VCaP (cell line): ENCODE results near the gene SEPTIN3.

Experiments
- H3K27ac ChIP-seq: fragments of 450-650 bp; 2 replicates; pipeline ENCODE4 v1.5.1; 2017
- CTCF ChIP-seq: fragments of 450-650 bp; conservative IDR thresholded peaks from 2 replicates; pipeline ENCODE4 v1.5.1; 2017; ENCODE audit warnings: mild to moderate bottlenecking, moderate library complexity

SEPTIN3 gene

DNA sequence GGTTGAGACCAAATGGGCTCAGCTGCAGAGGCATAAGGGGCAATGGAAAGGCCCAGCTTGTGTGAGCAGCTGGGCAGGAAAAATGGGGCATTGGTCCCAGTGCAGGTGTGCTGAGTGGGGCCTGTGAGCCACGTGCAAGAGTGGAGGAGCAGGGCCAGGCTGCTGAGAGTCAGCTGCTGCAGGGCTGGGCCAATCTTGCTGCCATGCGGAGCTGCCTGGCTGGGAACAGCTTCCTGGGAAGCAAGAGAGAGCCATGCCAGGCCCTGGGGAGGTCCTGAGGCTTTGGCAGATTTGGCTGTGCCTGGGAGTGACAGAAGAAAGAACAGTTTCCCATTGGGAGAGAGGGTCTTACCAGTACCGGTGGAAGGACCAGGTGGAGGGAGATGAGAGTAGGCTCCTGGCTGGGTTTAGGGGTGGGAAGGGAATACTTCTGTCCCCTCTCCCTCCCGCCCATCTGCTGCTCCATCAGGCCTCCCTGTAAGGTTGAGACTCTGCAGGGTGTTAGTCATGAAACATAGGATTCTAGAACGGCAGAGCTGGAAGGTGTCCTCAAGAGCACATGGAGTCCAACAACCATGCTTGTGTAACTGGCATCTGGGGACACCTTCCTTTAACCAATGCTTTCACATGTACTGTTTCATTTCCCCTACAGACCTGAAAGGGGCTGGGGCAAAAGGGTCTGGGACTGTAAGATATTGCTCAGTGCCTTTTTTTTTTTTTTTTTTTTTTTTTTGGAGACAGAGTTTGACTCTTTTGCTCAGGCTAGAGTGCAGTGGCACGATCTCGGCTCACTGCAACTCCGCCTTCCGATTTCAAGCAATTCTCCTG, 10.4 kb downstream of the SEPTIN3 start:
- no peak for TF ChIP-seq CTCF
- no peak overlapping the region for H3K27ac ChIP-seq

DNA sequence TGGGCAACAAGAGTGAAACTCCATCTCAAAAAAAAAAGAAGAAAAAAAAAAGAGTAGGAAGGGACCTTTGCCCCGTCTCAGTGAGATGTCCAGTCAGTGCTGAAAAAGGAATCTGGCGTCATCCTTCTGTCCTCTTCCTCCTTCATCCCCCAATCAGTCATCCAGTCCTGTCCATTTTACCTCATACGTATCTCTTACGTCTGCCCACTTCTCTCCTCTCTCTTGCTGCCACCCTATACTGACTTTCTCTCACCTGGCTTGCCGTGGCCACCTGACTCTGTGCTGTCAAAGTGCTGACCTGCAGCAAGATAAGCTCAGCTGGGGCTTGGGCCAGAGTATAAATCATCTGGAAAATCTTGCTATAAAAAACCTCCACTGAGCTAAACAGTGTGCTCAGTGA, 13.6 kb downstream of the SEPTIN3 start:
- no peak for TF ChIP-seq CTCF
- H3K27ac ChIP-seq, result no peak overlapping the region

GRCh38 chr22:41983513-41984405, 14.5 kb downstream of the SEPTIN3 start:
- H3K27ac ChIP-seq, result no peak overlapping the region
- TF ChIP-seq CTCF, result no peak

- no peak overlapping the region for H3K27ac ChIP-seq
- TF ChIP-seq CTCF, result no peak
Observed at GRCh38 chr22:41987276-41987675, 18.0 kb downstream of the SEPTIN3 start.

- no peak overlapping the region for H3K27ac ChIP-seq
- no peak for TF ChIP-seq CTCF
Observed at GRCh38 chr22:41989246-41989645, 20.0 kb downstream of the SEPTIN3 start.

GRCh38 chr22:41991111-41991510, 21.9 kb downstream of the SEPTIN3 start:
- no peak for TF ChIP-seq CTCF
- H3K27ac ChIP-seq, result no peak overlapping the region

GRCh38 chr22:41992496-41992895, 23.3 kb downstream of the SEPTIN3 start:
- no peak overlapping the region for H3K27ac ChIP-seq
- TF ChIP-seq CTCF, result no peak
